RKO (cell line): Measurements from ENCODE around the gene RDM1.
A peak's percentile ranks its signal among the peaks of the same experiment; 100 is the strongest.
"Not testable (repeated sequence)": the region's sequence is repeated elsewhere in the genome, so short reads cannot be mapped to it uniquely, and the experiment has no call there.

Source experiments
- DNase-seq: peaks from one replicate; pipeline ENCODE4 v3.0.0-alpha.2; 2016; ENCODE audit warnings: low spot score

Gene RDM1

DNA sequence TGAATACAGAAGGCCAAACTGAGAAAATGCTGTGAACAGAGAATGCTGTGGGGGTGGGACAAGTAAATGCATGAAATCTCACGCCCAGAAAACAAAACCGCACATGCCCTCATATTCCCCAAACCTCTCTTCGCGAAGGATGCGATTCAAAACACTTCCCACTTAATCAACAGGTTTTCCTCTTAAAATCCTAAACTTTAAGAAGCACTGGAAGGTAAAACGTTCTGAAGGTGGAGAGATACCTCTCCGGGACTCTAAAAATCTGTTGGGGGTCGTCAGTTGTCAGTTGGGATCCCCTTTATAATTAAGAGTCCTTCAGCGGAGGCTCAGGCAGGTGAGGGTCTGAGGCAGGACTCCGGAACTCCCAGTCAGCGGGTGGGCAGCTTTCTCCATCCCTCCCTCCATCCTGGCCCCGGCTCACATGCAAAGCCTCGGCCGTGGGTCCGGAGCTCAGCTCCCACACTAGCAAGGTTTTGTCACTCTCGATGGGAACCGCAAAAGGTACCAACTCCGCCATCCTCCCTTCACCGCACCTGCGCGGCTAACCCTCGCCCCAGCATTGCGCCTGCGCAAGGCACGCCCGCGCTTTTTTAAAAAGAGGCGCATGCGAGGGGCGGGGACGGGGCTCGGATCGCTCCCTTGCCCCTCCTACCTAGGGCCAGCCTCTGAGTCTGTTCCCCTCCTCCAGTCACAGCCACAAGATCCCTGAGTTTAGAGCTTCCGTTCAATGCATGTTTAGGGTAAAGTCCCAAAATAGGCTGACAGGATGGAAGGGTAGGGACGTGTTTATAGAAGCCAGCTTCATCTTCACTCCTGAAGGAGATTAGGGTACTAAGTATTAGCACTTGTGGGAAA is at the start of gene RDM1:
Gene RDM1, minus strand, starts transcription at position 563 of the 855 bp plus-strand sequence. Its CDS starts 46 bp downstream, at position 517.
- DNase-seq: peak; percentile 90

- no peak for DNase-seq
These were observed 47.8 kb upstream of the RDM1 start for GRCh38 chr17:35978346-35978745.

- DNase-seq: no peak
These were observed 46.9 kb upstream of the RDM1 start for GRCh38 chr17:35977509-35977908.

DNA sequence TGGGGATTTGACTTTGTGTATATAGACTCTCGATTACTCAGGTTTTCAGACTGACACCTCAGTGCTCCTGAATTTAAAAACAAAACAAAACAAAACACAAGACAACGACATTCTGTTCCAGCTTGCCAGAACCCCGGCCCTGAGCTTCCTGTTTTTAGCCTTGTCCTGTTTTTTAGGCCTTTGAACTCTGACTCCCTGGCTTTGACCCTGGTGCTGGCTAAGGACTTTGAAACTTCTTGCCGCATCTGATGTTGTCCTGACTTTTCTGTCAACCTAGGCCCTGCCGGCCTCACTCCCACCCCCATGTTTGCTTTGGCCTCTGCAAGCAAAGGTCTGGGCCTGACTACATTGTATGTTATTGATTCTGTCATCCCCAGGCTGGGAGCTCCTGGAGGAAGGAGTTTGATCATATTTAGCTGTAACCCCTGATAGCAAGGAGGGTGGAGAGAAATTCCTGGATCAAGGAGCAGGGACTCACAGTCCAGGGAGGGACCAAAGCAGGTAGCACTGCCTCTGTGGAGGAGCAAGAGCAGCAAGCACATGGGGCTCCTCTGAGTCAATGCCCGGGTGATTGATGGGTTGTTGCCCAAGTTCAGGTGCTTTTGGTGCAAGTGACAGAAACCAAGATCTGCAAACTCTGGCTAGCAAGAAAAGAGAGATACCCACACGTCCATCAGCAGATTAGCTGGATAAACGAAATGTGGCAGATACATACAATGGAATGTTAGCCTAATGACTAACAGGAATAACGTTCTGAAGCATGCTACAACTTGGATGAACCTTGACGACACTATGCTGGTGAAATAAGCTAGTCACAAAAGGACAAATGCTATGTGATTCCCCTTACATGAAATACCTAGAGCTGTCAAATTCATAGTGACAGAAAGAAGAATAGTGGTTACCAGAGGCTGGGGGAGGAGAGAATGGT is 43.0 kb upstream of the RDM1 start:
- DNase-seq: peak; percentile 7

DNA sequence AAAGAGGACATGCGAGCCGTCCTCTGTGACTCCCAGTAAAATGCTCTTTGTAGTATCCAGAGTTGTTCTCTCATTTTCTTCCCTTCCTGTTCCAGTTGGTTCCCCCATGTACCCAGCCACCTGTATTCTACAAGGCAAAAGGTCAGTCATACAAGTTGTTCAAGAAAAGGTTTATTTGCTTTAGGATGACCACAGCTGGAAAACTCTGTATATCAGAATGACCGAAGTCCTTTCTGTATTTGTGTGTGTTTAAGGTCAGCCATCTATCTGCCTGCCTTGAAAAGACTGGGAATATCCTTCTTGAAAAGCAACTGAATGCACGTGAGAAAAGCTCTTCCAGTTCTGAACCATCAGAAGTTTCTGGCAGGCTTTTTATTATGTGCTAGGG is 42.4 kb upstream of the RDM1 start:
- DNase-seq: no peak

- no peak for DNase-seq
These were observed 42.0 kb upstream of the RDM1 start for GRCh38 chr17:35972535-35972934.

- no peak for DNase-seq
These were observed 41.5 kb upstream of the RDM1 start for GRCh38 chr17:35972066-35972465.

DNA sequence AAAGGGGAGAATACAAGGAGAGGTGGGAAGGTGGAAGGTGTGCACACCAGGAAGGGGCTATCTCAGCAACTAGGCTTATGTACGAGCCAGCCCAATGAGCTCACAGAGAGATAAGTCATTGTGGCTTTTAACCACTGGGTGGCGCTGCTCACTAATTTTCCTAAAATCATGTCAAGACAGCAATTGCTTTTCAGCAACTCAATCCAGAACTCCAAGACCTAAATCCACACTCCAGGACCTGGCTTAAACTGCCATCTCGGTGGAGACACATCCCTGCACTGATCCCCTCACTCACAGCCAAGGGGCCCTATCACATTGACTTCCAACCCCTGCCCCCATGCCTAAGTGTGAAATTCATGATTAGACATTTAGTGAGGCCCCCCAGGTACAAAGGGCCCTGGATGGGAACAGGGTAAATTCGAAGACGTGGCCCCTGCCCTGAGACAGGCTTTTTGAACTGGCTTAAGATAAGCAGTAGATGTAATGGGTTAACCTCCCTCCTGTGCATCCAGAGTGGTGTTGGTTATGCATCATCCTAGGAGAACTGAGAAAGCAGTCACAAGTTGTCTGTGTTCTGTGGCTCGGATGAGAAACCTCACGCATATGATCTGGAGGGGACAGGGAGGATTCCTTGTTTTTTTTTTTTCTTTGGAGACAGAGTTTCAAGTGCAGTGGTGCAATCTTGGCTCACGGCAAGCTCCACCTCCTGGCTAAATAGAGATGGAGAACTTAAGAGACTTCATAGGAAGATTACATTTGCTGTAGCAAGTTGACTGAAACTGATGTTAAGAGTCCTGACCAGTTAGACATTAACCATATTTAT is 39.2 kb upstream of the RDM1 start:
- peak; percentile 79 for DNase-seq

- DNase-seq: no peak
These were observed 38.0 kb upstream of the RDM1 start for GRCh38 chr17:35968520-35969054.

- DNase-seq: no peak
These were observed 34.7 kb upstream of the RDM1 start for GRCh38 chr17:35965272-35965671.

- no peak for DNase-seq
These were observed 33.1 kb upstream of the RDM1 start for GRCh38 chr17:35963663-35964062.

- DNase-seq: no peak
These were observed 23.1 kb upstream of the RDM1 start for GRCh38 chr17:35953720-35954119.

- no peak for DNase-seq
These were observed 18.8 kb upstream of the RDM1 start for GRCh38 chr17:35949401-35949800.

DNA sequence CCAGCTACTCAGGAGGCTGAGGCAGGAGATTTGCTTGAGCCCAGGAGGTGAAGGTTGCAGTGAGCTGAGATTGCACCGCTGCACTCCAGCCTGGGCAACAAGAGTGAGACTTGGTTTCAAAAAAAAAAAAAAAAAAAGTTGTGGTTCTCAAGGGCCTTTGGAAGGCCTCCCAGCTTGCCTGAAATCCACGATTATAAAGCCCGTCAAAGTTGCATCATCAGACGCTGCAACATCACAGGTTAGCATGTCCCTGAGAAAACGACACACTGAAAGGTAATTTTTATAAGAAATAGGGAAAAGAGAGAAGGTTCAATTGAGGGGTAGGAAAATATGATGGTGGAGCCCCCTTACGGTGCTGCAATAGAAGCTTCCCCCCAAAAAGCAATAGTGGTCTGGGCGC is 17.5 kb upstream of the RDM1 start:
- no peak for DNase-seq

DNA sequence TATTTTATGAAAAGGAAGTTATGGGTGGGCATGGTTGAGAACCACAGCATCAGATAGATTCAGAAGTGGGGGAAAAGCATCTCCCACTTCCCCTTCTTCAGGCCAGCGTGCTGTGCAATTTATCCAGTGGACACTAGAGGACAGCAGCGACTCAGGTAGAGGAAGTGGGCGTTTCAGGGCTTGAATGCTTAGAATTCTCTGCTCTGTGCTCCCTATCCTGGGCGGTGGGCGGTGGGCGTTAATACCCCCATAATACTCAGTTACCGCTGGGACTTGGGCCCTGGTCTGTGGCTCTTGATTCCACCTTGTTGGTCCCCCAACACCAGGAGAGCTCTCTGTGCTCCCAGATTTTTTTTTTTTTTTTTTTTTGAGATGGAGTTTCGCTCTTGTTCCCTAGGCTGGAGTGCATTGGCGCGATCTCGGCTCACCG is 16.6 kb upstream of the RDM1 start:
- DNase-seq: peak; percentile 68

DNA sequence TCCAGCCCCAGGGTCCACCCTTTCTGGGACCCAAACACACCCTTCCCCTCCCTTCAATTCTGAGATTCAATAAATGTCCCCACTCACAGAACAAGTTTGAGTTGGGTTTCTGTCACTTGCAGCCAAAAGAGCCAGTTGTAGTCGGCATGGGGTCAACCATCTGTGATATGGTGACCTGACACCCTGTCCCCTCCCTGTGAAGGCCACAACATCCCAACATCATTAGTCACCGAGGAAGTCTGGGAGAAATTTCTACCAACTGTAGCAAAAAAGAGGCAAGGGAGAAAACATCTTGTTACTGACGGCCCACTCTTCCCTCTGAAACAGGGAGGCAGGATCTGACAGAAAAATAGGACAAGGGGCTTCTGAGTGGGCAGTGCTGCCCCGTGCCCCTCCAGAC is 13.6 kb upstream of the RDM1 start:
- DNase-seq: no peak

DNA sequence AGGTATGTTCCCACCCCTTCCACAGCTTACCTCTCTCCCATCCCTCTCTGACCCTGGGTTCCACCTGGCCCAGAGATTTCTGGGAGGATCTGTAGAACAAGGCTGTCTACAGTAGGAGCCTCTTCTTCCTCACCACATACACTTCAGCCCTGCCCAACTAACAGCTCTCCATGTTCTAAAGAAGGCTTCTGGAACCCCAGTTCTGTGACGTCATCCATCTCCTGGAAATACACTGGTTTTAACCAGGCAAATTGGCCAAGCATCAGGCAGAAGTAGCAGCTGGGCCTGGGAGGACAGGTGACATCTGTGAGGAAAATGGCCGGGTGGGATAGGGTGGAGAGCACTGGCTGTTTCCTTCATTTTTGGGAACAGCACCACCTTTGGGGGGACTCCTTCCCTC is 13.0 kb upstream of the RDM1 start, which contains the start of gene LYZL6:
Gene LYZL6, minus strand, starts transcription at position 177 of the 400 bp plus-strand sequence. CDS start 4,357 bp downstream, outside the sequence.
- no peak for DNase-seq

DNA sequence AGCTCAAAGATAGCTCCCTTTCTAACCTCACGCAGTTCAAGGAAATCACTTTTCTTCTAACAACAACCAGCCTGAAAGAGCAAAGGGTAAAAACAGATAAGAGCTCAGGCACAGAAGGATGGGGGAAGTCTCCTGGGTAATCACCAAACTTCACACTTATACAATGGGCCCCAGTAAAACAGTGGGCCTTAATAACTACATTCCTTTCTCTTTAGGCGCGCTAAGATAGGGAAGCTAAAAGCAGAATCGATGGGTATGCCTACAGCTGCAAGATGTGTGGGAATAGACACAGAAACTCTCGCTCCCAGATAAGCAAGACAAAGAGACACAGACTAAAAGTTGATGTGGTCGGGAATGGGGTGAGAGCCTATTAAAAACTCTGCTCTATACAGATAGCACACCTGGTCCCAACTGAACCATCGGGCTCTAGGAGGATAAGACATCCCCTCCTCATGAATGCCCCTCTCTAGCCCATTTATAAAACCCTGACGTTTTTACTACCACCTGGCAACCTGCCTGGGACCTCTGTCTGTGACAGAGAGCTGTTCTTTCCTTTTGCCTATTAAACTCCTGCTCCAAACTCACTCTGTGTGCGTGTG is 12.1 kb upstream of the RDM1 start:
- no peak for DNase-seq

GRCh38 chr17:35938492-35938891 is 7.9 kb upstream of the RDM1 start:
- not testable (repeated sequence) for DNase-seq

DNA sequence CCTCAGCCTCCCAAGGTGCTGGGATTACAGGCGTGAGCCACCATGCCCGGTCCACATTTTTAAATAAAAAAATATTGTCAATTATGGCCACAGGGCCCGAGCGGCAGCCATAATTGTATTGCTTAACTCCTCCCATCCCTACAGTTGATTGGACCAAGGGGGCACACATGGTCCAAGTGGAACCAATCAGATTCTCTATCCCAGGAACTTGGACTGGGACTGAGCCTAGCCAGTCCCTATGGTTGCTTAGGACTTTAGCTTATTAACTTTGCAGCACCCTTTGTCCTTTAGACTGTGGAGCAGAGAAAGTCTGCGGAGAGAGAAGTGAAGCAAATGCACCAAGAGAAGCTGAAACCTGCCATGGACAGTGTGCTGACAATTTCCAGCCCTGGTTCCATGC is 5.5 kb upstream of the RDM1 start:
- no peak for DNase-seq

- DNase-seq: no peak
These were observed 4.2 kb upstream of the RDM1 start for GRCh38 chr17:35934760-35935159.
